ENCODE data around the gene OR13H1. TPM values are rescaled to one million over a fixed set of nuclear protein-coding genes. Genes with fewer than 3 reads are reported as not detected.
"Not testable (repeated sequence)": the region's sequence is repeated elsewhere in the genome, so short reads cannot be mapped to it uniquely, and the experiment has no call there.

Gene OR13H1
- total RNA-seq, 2 experiments from 2014 or later, result not detected

GRCh38 chrX:131544218-131544617 is 344 bp downstream of the OR13H1 start:
- Mint-ChIP-seq H3K4me1 (ENCODE audit: low read depth) (no peaks in the 10 kb centered on the region), H3K4me3 (no peak overlapping the region), H3K27me3 (no peaks in the 10 kb centered on the region), H3K36me3 (ENCODE audit: low read depth) (no peaks in the 10 kb centered on the region), H3K9me3 (no peaks in the 10 kb centered on the region), H3K27ac (no peak overlapping the region)
- H3K4me1 ChIP-seq (ENCODE audit: insufficient read depth, low read length), result no peaks in the 10 kb centered on the region
- ATAC-seq (ENCODE audit: poor library complexity) (no peak), DNase-seq (no peak)
- CTCF ChIA-PET, result no interaction called here
- H3K27ac ChIP-seq (ENCODE audit: low read depth in 1 of 2, low read length in 2 of 2), result no peak overlapping the region
- no peak for TF ChIP-seq CTCF (IDR thresholded peaks at IDR 0.05)
- no peaks in the 10 kb centered on the region for H3K9me3 ChIP-seq (ENCODE audit: control insufficient read depth in 1 of 2, insufficient read depth in 1 of 2, low read length in 2 of 2)
- no peaks in the 10 kb centered on the region for H3K36me3 ChIP-seq (ENCODE audit: insufficient read depth, low read length)
- H3K27me3 ChIP-seq (ENCODE audit: control insufficient read depth in 1 of 2, insufficient read depth in 2 of 2, low read length in 2 of 2), result no peaks in the 10 kb centered on the region
- H3K4me3 ChIP-seq (ENCODE audit: low read length), result no peak overlapping the region
- intact Hi-C loops (cut with DNase I, micrococcal nuclease), result no loop called here
- POLR2A ChIA-PET, result no interaction called here

GRCh38 chrX:131549011-131549410 is 5.1 kb downstream of the OR13H1 start:
- ChIA-PET CTCF (interaction anchor here (1.1 kb wide), 1 partner anchor 11 kb away, joined by 3 read pairs; no protein-coding TSS in a partner anchor), POLR2A (no interaction called here)
- no peaks in the 10 kb centered on the region for H3K27me3 Mint-ChIP-seq
- no peaks in the 10 kb centered on the region for H3K9me3 ChIP-seq (ENCODE audit: control insufficient read depth in 1 of 2, insufficient read depth in 1 of 2, low read length in 2 of 2)
- no peaks in the 10 kb centered on the region for H3K36me3 ChIP-seq (ENCODE audit: insufficient read depth, low read length)
- H3K27ac Mint-ChIP-seq, result no peak overlapping the region
- H3K4me1 Mint-ChIP-seq (ENCODE audit: low read depth), result no peaks in the 10 kb centered on the region
- intact Hi-C loops (cut with DNase I, micrococcal nuclease), result no loop called here
- H3K4me1 ChIP-seq (ENCODE audit: insufficient read depth, low read length), result no peaks in the 10 kb centered on the region
- H3K4me3 Mint-ChIP-seq, result no peak overlapping the region
- no peak overlapping the region for H3K4me3 ChIP-seq (ENCODE audit: low read length)
- TF ChIP-seq CTCF (IDR thresholded peaks at IDR 0.05), result no peak
- H3K27ac ChIP-seq (ENCODE audit: low read depth in 1 of 2, low read length in 2 of 2), result no peak overlapping the region
- no peaks in the 10 kb centered on the region for H3K9me3 Mint-ChIP-seq
- H3K27me3 ChIP-seq (ENCODE audit: control insufficient read depth in 1 of 2, insufficient read depth in 2 of 2, low read length in 2 of 2), result no peaks in the 10 kb centered on the region
- ATAC-seq (ENCODE audit: poor library complexity) (no peak), DNase-seq (no peak)
- no peaks in the 10 kb centered on the region for H3K36me3 Mint-ChIP-seq (ENCODE audit: low read depth)

GRCh38 chrX:131552453-131552852 is 8.6 kb downstream of the OR13H1 start:
- ATAC-seq (ENCODE audit: poor library complexity); H3K4me3 ChIP-seq (ENCODE audit: low read length); H3K27me3 Mint-ChIP-seq; DNase-seq; intact Hi-C loops (cut with DNase I, micrococcal nuclease); H3K4me1 ChIP-seq (ENCODE audit: insufficient read depth, low read length); H3K9me3 Mint-ChIP-seq; H3K4me1 Mint-ChIP-seq (ENCODE audit: low read depth); H3K27ac Mint-ChIP-seq; H3K36me3 Mint-ChIP-seq (ENCODE audit: low read depth); H3K36me3 ChIP-seq (ENCODE audit: insufficient read depth, low read length); POLR2A ChIA-PET; CTCF ChIA-PET; H3K27ac ChIP-seq (ENCODE audit: low read depth in 1 of 2, low read length in 2 of 2); H3K4me3 Mint-ChIP-seq; H3K27me3 ChIP-seq (ENCODE audit: control insufficient read depth in 1 of 2, insufficient read depth in 2 of 2, low read length in 2 of 2); H3K9me3 ChIP-seq (ENCODE audit: control insufficient read depth in 1 of 2, insufficient read depth in 1 of 2, low read length in 2 of 2): not testable (repeated sequence)

- Mint-ChIP-seq H3K4me1 (ENCODE audit: low read depth) (no peaks in the 10 kb centered on the region), H3K27ac (no peak overlapping the region), H3K9me3 (no peaks in the 10 kb centered on the region), H3K27me3 (no peaks in the 10 kb centered on the region), H3K4me3 (no peak overlapping the region), H3K36me3 (ENCODE audit: low read depth) (no peaks in the 10 kb centered on the region)
- ChIA-PET POLR2A (no interaction called here), CTCF (no interaction called here)
- Histone ChIP-seq H3K27me3 (ENCODE audit: control insufficient read depth in 1 of 2, insufficient read depth in 2 of 2, low read length in 2 of 2) (no peaks in the 10 kb centered on the region), H3K9me3 (ENCODE audit: control insufficient read depth in 1 of 2, insufficient read depth in 1 of 2, low read length in 2 of 2) (no peaks in the 10 kb centered on the region), H3K4me1 (ENCODE audit: insufficient read depth, low read length) (no peaks in the 10 kb centered on the region), H3K36me3 (ENCODE audit: insufficient read depth, low read length) (no peaks in the 10 kb centered on the region), H3K4me3 (ENCODE audit: low read length) (no peak overlapping the region), H3K27ac (ENCODE audit: low read depth in 1 of 2, low read length in 2 of 2) (no peak overlapping the region)
- intact Hi-C loops (cut with DNase I, micrococcal nuclease), result no loop called here
- no peak for TF ChIP-seq CTCF (IDR thresholded peaks at IDR 0.05)
- DNase-seq, result no peak
- ATAC-seq (ENCODE audit: poor library complexity), result no peak
Measured at GRCh38 chrX:131558562-131558961, 14.7 kb downstream of the OR13H1 start.

All from CD4-positive, alpha-beta T cell (primary cell).